Ishikawa (cell line): ENCODE data around the gene NAP1L5.

Experiments used
- CEBPB ChIP-seq: IDR thresholded peaks from 2 replicates; pipeline ENCODE4 v1.6.1; 2012
- CREB1 ChIP-seq: IDR thresholded peaks from 2 replicates; pipeline ENCODE4 v1.6.1; 2012; ENCODE audit warnings: low read depth
- EP300 ChIP-seq: IDR thresholded peaks from 2 replicates; pipeline ENCODE4 v1.6.1; 2012; ENCODE audit warnings: borderline replicate concordance
- FOXM1 ChIP-seq: IDR thresholded peaks from 2 replicates; pipeline ENCODE4 v1.6.1; 2012; ENCODE audit warnings: low read depth, borderline replicate concordance
- MAX ChIP-seq: IDR thresholded peaks from 2 replicates; pipeline ENCODE4 v1.6.1; 2012
- RAD21 ChIP-seq: IDR thresholded peaks from 2 replicates; pipeline ENCODE4 v1.6.1; 2012; ENCODE audit warnings: low read depth
- TAF1 ChIP-seq: IDR thresholded peaks from 2 replicates; pipeline ENCODE4 v1.6.1; 2012; ENCODE audit warnings: low read depth, mild to moderate bottlenecking
- USF1 ChIP-seq: IDR thresholded peaks from 2 replicates; pipeline ENCODE4 v1.6.1; 2012

GRCh38 chr4:88702782-88703181 is 5.2 kb upstream of the NAP1L5 start:
- no peak for TF ChIP-seq FOXM1
- no peak for TF ChIP-seq TAF1
- TF ChIP-seq MAX, result no peak
- TF ChIP-seq CEBPB, result no peak
- no peak for TF ChIP-seq EP300
- TF ChIP-seq CREB1, result no peak
- TF ChIP-seq USF1, result no peak
- no peak for TF ChIP-seq RAD21
